SKM-1 (cell line): ENCODE data around the gene CNKSR3.

ENCODE experiments used
- DNase-seq: peaks from one replicate; lab custom pipeline; 2025; ENCODE audit not compliant: unreplicated experiment; lab: John Stamatoyannopoulos, UW

The CNKSR3 gene

DNA sequence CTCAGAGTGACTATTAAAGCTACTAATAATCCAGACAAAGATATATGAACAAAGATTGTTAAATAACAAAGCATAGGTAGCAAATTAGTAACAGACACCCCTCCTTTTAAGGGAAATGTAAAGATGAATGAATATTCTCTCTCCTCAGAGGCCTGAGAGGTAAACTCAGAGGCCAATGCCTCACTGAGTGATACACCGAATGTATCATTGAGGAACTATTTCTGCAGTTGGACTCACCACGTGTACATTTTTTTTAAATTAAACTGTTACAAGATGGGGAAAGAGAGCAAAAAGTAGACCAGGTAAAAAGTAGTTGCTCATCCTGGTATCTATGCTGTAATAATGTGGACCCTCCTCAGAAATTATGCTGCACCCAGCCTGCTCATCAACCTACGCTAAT lies 81.6 kb downstream of the CNKSR3 start:
- DNase-seq = no peak

DNA sequence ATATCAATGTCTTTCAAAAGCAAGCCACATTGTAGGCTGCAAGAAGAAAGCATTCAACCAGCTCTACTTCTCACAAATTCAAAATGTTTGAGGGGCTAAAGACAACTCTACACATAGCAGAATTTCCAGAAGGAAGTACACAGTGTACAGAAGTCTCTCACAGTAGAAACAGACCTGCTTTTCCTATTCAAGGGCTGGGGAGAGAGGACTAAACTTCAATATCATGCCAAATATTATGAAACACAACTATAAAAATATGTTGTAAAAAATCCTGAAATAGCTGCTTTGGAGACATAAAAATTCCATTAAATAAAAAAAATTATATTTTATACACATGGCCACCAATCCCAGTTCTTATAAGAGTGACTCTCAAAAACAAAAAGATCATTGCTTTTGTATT lies 83.0 kb downstream of the CNKSR3 start:
- no peak for DNase-seq

DNA sequence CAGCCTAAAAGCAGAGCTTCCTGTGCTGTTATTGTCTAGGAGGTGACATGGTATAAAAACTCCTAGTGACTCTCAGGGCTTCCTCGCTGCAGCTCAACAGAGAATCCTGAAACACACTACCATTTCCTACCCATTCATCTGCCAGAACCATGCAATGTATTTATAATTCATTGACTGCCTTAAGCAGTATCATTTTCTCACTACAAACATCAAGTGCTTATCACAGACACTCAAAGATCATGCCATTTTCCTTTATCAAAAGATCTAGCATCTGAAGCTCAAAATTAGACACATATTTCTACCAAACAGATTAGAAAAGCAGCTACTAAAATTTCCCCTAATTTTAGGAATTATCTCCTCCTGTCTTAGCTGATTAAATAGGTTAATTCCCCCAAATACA lies 83.5 kb downstream of the CNKSR3 start:
- DNase-seq = no peak

DNA sequence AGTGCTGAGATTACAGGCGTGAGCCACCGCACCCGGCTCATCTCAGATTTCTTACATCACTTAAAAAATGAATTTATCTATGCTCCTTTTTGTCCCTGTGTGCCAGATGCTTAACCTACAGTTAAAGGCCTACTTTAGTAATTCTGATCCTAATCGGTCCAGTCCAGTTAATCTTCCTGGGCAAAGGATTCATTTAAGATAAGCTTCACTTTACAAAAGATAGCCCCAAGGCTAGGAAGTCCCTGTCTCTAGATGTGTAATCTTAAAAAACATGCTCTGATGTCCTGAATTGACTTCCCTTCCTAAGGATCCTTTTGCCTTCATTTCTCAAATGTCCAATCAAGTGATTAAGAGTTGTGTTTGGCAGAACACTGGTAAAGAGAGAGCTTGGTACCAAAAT lies 85.5 kb downstream of the CNKSR3 start:
- no peak for DNase-seq

DNA sequence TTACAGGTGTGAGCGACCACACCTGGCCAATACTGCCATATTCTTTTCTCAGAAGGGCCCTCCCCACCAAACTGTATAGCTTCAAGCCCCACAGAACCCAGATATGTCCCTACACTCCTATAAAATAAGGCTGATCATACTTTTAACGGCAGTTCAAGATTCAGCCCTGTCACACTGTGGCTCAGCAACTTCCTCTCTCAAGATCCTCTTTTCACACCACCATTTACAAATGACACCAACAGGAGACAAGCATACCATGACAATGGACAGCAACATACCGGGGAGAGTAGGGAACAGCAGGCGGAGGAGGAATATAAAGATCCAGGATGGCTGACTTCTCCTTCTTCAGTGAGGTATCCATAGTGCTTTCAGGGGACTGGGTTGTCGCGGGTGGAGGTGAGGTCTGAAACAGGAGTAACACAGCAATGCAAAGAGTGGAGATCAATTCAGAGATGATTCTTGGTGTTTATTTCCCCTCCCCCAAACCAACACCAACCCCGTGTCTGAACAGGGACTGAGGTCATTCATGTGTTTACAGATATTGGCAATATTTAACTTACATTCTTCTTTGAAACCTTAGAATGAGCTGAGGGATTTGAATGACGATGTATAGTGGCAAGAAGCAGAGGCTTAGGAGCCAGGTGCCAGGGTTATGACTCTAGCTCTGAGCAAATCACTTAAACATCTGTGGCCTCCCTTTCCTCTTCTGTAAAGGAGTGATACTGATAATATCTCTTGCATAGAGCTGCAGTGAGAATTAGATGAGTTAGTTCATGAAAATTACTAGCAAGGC lies 96.3 kb downstream of the CNKSR3 start:
- peak; percentile 42 for DNase-seq

DNA sequence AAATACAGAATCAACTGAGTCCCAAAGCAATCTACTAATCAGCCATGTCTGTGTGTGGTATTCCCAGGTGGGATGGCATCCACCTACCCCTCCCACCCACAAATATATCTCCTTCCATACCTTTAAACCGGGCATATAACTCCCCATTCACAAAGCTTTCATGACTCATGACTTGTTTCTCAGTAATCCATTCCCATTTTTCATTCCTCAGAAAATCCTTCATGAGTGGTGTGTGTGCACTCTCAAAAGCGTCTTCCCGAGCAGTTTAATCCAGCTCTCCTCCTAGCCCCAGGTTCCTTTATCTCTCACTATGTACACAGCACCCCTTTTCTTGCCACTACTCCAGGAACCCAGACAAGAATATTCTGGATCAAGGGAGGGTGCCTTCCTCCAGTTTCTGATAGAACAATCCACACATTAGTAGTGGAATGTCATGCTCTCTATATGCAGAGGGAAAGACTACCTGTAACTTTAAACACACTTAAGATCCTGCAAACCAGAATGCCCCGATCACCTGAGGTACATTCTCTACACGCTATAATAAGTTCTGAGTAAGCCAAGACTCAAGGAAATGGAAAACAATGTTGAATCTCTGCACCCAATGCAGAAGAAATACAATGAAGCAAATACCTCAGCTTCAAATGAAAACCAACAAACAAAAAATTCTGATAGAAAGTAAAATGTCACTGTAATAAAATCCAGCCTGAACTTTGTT lies 98.2 kb downstream of the CNKSR3 start:
- no peak for DNase-seq

DNA sequence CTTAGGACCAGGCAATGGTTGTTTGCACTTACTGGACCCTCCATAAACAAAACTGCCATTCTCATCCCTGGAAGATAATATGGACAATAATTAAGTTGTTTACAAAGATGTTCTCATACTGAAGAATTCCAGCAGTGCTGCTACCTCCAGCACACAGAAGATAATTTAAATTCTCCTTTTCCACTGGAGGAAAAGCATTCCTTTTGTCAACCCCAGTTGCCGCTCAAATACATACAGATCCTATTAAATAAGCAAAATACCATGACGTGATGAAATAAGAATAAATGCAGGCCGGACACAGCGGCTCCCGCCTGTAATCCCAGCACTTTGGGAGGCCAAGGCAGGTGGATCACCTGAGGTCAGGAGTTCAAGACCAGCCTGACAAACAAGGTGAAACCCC lies 99.4 kb downstream of the CNKSR3 start:
- no peak for DNase-seq

DNA sequence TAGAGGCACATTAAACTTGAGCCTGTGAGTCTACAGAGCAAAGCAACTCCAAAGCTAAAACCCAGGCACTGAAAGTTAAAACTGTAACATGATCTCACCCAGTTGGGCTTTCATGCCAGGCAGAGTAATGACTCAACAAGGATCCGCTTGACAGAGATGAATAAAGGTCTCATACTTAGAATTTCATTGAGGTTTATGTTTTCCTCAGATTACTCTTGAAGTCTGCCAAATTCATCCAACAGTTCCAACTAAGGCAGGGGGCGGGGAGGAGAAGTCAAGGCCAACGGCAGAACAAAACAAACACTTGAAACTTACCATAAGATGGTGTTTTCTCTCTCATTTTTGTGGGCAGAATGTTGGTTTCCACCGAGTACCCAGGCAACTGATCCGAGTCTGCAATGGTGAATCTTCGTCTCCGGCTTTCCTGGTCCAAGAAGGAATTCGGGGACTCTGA lies 99.8 kb downstream of the CNKSR3 start:
- no peak for DNase-seq

DNA sequence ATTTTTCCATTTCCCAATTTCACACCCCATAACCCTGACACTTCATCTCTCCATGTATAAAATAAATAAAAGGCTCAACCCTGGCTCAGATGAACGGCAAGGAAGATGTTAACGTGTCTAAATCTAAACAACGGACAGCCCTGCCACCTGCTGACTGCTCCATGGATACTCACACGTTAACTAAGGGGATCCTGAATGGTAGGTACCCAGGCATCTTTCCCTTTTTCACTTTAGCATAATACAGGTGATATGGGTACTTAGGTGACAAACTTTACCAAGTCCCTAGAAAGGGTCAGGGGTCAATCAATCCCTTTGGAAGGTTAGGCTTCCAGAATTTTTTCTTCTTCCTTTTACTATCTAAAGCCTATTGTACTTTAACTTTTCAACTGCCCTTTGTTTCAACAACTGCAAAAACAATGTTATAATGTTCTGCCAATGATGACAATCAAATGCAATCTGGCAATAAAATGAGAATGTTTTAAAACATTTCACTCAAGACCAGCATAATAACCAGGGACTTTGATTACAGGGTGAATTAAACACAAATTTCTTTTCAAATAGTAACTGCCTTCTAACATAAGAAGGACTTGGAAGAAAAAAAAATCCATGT lies 101.5 kb downstream of the CNKSR3 start:
- no peak for DNase-seq

DNA sequence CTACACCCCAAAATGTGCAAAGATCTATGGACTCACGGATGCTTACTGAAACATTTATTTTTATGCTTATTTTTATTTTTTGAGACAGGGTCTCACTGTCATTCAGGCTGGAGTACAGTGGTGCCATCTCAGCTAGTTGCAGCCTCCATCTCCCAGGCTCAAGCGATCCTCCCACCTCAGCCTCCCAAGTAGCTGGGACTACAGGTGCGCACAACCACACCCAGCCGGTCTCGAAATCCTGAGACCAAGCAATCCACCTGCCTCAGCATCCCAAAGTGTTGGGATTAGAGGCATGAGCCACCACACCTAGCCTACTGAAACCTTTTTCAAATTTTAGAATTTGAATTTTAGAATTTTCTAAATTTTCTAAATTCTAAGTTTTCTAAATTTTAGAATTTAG lies 103.0 kb downstream of the CNKSR3 start:
- DNase-seq = no peak

DNA sequence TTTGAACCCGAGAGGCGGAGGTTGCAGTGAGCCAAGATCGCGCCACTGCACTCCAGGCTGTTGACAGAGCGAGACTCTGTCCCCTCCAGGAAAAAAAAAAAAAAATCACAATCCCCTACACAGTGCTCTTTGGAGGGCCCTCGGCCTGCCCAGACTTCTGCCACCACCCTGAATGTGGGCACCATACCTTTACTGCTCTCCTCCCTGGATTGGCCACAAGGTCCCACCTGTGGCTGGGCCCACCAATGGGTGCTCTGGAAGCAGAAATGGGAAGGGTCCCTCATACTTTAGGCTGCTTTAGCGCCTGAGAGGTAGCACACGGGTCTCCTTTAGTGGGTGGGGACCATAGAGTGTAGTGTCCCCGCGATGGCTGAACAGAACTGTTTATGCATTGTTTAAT lies 103.6 kb downstream of the CNKSR3 start:
- no peak for DNase-seq

DNA sequence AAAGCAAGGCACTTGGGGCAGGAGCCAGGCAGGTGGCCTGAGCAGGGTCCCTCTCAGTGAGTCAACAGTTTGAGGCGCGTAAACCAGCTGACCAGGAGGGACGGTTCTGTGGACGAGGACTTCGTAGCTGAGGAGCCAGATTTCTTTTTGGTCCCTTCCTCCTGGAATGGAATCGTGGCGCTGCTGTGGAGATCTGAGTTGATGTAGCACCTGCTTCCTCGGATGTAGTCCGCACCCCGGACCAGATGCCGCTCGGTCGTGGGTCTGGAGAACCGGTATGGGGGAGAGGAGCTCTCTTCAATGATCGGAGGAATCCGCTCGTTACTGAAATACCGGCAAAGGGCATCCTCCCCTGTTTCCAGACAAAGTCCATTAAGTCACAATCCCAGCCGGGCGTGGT lies 104.2 kb downstream of the CNKSR3 start:
- no peak for DNase-seq

DNA sequence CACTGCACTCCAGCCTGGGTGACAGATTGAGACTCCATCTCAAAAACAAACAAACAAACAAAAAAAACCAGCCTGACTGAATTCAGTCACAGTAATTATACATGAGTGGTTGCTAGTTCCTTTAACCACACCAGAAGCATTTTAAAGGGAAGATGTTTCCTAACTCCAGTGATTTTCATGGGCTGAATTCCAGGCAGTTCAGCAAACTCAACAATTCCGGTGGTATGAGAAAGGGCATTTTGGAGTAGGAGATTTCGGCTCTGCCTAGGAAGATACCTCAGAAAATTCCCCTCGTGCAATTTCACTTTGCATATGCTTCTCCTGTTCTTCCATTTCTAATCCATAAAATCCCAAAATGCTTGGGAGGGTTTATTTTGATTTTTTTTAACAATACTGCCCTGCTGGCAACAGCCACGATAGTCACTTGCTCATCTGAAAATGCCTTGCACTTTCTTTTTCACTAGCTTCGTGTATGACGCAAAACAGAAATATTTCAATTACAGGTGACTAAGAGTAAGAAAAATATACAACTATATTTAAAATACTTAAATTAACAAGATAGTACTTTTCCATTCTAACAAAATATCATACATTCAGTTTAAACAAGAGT lies 105.6 kb downstream of the CNKSR3 start:
- no peak for DNase-seq

DNA sequence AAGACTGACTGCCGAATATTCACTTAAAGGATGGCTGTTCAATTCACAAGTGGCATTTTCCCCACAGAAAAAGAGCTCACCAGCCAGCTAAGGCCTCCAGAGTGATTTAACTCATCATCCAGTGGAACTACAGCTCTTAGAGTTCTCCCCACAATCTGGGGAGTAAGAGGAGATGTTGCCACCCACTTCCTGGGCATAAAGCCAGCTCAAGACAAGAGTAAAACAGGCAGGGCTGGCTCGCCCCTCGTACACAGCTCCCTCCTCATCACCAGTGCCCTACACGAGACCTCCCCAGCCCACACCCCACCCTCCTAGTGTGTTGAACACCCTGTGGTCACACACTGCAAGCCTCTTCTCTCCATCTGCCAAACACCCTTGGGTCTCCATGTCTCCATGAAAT lies 106.7 kb downstream of the CNKSR3 start:
- DNase-seq = no peak

DNA sequence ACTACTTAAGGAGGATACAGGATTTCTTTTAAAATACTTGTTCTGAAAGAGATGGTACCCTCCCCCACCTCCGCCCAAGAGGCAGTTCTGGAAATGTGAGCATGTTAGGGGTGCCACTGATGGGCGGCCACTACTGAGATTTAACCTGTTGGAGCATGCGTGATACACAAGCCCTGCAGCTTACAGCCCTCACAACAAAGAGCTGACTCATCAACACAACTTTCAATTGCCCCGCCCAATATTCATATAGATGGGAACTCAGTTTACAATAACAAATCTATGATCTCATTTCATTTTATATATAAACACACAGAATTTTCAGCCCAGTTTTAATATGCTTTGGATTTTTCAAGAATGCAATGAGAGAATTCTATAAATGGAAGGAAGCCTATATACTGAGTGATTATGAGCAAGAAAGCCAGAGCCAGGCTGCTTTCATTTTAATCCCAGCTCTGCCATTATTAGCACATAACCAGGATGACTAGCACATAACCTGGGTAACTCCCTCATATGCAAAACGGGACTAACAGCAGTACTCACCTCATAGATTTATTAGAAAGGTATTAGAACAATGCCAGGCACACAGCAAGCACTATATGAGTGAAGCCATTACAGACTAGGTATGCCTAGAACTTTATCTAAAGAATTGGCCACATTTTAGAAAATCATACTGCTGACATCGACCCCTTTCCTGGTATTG lies 108.3 kb downstream of the CNKSR3 start:
- DNase-seq = no peak

DNA sequence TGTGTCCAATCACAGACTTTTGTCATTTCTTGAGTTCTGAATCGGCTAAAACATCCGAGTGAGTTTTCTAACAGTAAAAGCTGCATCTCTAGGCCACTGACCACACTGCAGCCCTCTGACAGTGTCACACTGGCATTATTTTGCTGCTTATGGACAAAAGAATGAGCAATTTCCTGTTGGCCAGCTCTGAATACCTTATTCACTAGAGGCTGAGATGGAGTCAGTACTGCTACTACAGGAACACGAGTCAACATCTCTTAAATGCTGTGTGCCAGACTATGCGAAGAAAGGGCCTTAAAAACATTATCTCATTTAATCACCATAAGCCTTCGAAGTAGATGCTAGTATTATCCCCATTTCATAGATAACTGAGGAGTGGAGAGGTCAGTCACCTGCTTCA lies 111.4 kb downstream of the CNKSR3 start:
- DNase-seq = no peak

DNA sequence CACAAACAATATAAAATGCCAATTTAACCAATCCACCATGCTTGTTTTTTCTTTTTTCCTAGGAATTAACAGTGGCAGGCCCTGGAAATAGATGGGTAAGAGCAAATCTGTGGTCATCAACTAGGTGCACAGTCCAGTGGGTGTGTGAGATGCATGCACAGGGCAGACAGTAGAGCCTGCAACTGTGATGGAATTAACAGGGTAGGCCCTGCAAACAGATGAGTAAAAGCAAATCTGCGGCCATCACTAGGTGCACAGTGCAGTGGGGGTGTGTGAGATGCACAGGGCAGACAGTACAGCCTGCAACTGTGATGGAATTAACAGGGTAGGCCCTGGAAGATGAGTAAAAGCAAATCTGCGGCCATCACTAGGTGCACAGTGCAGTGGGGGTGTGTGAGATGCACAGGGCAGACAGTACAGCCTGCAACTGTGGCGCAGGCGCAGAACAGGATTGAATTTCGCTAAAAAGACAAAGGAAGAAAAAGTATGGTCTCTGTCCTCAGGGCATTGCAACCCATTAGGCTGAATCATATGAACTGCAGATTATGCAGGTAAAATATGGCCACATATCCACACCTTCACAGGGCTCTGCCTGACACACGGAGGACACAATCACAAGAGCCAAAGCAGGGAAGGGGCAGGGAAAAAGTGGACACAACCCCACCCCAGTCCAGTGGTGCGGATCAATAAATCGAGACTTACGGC lies 112.8 kb downstream of the CNKSR3 start:
- DNase-seq = no peak

DNA sequence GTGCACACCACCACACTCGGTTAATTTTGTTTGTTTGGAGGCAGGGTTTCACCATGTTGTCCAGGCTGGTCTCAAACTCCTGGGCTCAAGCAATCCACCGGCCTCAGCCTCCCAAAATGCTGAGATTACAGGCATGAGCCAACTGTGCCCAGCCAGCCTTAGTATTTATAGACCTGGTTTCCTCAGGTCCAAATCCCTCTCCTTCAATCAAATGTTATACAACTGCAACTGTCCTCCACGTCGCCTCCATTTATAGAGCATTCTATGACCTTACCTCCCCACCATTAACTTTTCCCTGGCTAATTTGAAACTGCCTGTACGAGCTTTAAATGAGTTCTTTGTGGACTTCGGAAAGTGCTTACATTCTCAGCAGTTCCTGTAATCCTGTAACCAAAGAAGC lies 114.6 kb downstream of the CNKSR3 start:
- DNase-seq = no peak

DNA sequence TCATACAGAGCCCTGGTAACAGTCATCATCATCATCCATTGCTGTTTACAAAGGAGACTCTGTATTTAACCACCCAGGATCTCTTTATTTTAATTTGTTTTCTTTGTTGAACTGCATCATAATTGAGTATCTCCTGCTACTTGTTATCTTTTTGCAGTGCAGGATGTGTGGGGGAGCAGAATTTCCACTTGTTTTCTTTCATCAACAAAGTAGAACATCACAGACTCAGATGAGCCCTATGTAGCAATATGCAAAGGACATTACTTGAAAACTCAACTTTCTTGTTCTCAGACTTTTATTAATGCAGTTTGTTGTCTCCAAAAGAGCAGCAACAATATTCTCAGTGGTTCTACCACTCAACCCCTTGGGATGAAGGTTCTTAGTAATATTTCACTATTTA lies 115.2 kb downstream of the CNKSR3 start:
- no peak for DNase-seq

DNA sequence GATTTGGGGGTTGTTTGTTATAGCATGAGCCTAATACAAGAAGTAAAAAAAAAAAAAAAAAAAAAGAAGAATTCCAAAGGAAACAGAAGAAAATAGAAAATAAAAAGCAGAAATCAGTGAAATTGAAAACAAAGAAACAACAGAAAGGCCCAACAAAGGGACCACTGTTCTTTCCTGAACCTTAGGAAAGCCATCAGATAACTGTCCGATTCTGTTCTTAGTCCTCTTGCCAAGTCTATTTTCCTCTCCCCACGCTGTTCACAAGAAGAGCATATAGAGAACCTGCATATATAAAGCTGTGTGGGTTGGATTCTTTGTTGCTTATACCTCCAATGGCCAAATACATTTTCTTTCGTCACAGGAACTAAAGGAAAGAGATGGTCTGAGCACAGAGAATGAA lies 115.9 kb downstream of the CNKSR3 start:
- DNase-seq = no peak

DNA sequence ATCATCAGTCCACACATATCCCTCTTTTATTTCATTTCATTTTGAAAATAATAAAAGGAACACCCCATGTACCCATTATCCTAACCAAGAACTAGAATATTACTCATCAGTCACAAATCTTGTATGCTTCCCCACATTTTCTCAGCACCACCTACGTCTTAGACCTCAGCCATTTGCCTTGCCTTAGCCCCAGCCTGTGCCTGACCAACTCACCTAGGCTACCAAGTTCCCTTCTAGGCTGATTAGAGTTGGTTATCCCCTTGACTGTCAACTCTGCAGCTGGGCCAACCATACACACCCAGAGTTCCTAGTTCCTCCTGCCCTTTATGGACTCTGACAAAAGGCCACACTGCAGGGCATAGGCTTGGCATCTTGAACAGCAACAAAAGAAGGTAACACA lies 120.5 kb downstream of the CNKSR3 start:
- DNase-seq = no peak
